SK-N-SH (cell line): Measurements from ENCODE around the gene RFT1. TPM values are rescaled to one million over a fixed set of nuclear protein-coding genes. Genes with fewer than 3 reads are reported as not detected.

ENCODE experiments used
- CTCF ChIA-PET: fragments of 300-600, 350-600 bp; formaldehyde crosslinking; extraction: SDS; loops from one replicate; lab custom pipeline; 2021; lab: Yijun Ruan, JAX
- POLR2A ChIA-PET: fragments of 350-600 bp; sonication (Branson Sonifier 250); formaldehyde crosslinking; extraction: SDS; loops from one replicate; lab custom pipeline; 2020; ENCODE audit warnings: antibody characterized with exemption, inconsistent platforms; lab: Yijun Ruan, JAX
- DNase-seq: peaks from one replicate; pipeline ENCODE4 v3.0.0; 2012
- H2AFZ ChIP-seq: fragments of 200-600 bp; sonication (generic); 2 replicates; pipeline ENCODE4 v1.8.1; 2016; ENCODE audit warnings: antibody characterized with exemption, mild to moderate bottlenecking, low read depth
- H3F3A ChIP-seq: fragments of 200-600 bp; sonication (generic); replicated peaks from 2 replicates; pipeline ENCODE3; 2016; ENCODE audit warnings: antibody characterized with exemption, mild to moderate bottlenecking; ENCODE audit not compliant: insufficient read depth
- H3K27ac ChIP-seq, 2 experiments: fragments of 200-500 bp in 1 of 2; fragments of 200-600 bp in 1 of 2; sonication (Bioruptor generic) in 1 of 2; sonication (generic), shearing (Covaris generic) in 1 of 2; 2 replicates each; pipeline versions ENCODE4 v1.5.1 to v1.6.1; 2014 to 2016; ENCODE audit warnings: low read depth in 2 of 2, inconsistent platforms in 1 of 2, low read length in 1 of 2, mild to moderate bottlenecking in 1 of 2, mixed read lengths in 1 of 2
- H3K27me3 ChIP-seq: fragments of 200-600 bp; sonication (generic), shearing (Covaris generic); 2 replicates; pipeline ENCODE4 v1.6.1; 2016; ENCODE audit warnings: mixed run types; ENCODE audit not compliant: insufficient read depth
- H3K36me3 ChIP-seq, 2 experiments: fragments of 200-500 bp in 1 of 2; fragments of 200-600 bp in 1 of 2; sonication (Bioruptor generic) in 1 of 2; sonication (generic) in 1 of 2; replicated peaks in 1 of 2; 2 replicates each; pipeline versions ENCODE3 to v1.5.1; 2014 to 2016; ENCODE audit warnings: low read length in 1 of 2, mild to moderate bottlenecking in 1 of 2; ENCODE audit not compliant: insufficient read depth in 2 of 2, control insufficient read depth in 1 of 2
- H3K4me1 ChIP-seq, 2 experiments: fragments of 200-500 bp in 1 of 2; fragments of 200-600 bp in 1 of 2; sonication (Bioruptor generic) in 1 of 2; sonication (generic), shearing (Covaris generic) in 1 of 2; 2 replicates each; pipeline versions ENCODE4 v1.5.1 to v1.6.1; 2014 to 2016; ENCODE audit warnings: low read depth in 1 of 2, low read length in 1 of 2, mixed run types in 1 of 2; ENCODE audit not compliant: insufficient read depth in 2 of 2, control insufficient read depth in 1 of 2
- H3K4me2 ChIP-seq: fragments of 200-600 bp; sonication (generic), shearing (Covaris generic); 2 replicates; pipeline ENCODE4 v1.6.1; 2017; ENCODE audit warnings: mixed run types
- H3K4me3 ChIP-seq, 2 experiments: fragments of 200-500 bp in 1 of 2; fragments of 200-600 bp in 1 of 2; sonication (Bioruptor generic) in 1 of 2; sonication (generic), shearing (Covaris generic) in 1 of 2; 2 replicates each; pipeline versions ENCODE4 v1.5.1 to v1.8.1; 2014 to 2016; ENCODE audit warnings: low read depth in 2 of 2, inconsistent platforms in 1 of 2, low read length in 1 of 2, mild to moderate bottlenecking in 1 of 2, mixed read lengths in 1 of 2, moderate library complexity in 1 of 2
- H3K79me2 ChIP-seq: fragments of 200-600 bp; sonication (generic); 2 replicates; pipeline ENCODE4 v1.8.1; 2017; ENCODE audit warnings: mild to moderate bottlenecking; ENCODE audit not compliant: insufficient read depth
- H3K9ac ChIP-seq: fragments of 200-600 bp; sonication (generic); 2 replicates; pipeline ENCODE4 v1.6.1; 2017; ENCODE audit warnings: mixed run types
- H3K9me2 ChIP-seq: fragments of 200-600 bp; sonication (generic); 2 replicates; pipeline ENCODE4 v1.6.1; 2017; ENCODE audit warnings: mixed run types
- H3K9me3 ChIP-seq: fragments of 200-600 bp; sonication (generic); 2 replicates; pipeline ENCODE4 v1.6.1; 2017; ENCODE audit warnings: mixed run types, mild to moderate bottlenecking, moderate library complexity
- H4K20me1 ChIP-seq: fragments of 200-600 bp; sonication (generic); 2 replicates; pipeline ENCODE4 v1.6.1; 2017; ENCODE audit warnings: mild to moderate bottlenecking, mixed run types; ENCODE audit not compliant: insufficient read depth
- CHD2 ChIP-seq: fragments of 150-350 bp; IDR thresholded peaks from 2 replicates; pipeline ENCODE4 v1.6.1; 2018; ENCODE audit warnings: low read length; ENCODE audit not compliant: partially characterized antibody
- GABPA ChIP-seq: IDR thresholded peaks from 2 replicates; pipeline ENCODE4 v1.4.0; 2012; ENCODE audit warnings: low read depth, mild to moderate bottlenecking
- GATA2 ChIP-seq: sonication (generic); formaldehyde crosslinking; IDR thresholded peaks from 2 replicates; pipeline ENCODE4 v1.5.0; 2020; ENCODE audit warnings: mild to moderate bottlenecking, missing genetic modification reagents
- JUND ChIP-seq: IDR thresholded peaks from 2 replicates; pipeline ENCODE4 v1.4.0; 2012
- MEF2A ChIP-seq: IDR thresholded peaks from 2 replicates; pipeline ENCODE4 v1.4.0; 2012; ENCODE audit warnings: low read depth, borderline replicate concordance
- MXI1 ChIP-seq: IDR thresholded peaks from 2 replicates; pipeline ENCODE4 v1.6.1; 2012; ENCODE audit warnings: mild to moderate bottlenecking, low read depth, low read length, improper control_type of control experiment
- RAD21 ChIP-seq: IDR thresholded peaks from 2 replicates; pipeline ENCODE4 v1.6.1; 2012; ENCODE audit warnings: mild to moderate bottlenecking, low read length
- RFX5 ChIP-seq: IDR thresholded peaks from 2 replicates; pipeline ENCODE4 v1.6.1; 2012; ENCODE audit warnings: mild to moderate bottlenecking, improper control_type of control experiment, low read length
- SIN3A ChIP-seq: IDR thresholded peaks from 2 replicates; pipeline ENCODE4 v1.6.1; 2012; ENCODE audit warnings: low read depth, mild to moderate bottlenecking, low read length, moderate library complexity, borderline replicate concordance
- TAF1 ChIP-seq: IDR thresholded peaks from 2 replicates; pipeline ENCODE4 v1.6.1; 2012; ENCODE audit warnings: low read depth, mild to moderate bottlenecking, low read length, moderate library complexity, borderline replicate concordance
- TEAD4 ChIP-seq: IDR thresholded peaks from 2 replicates; pipeline ENCODE4 v1.4.0; 2012; ENCODE audit warnings: mild to moderate bottlenecking, borderline replicate concordance; ENCODE audit not compliant: insufficient read depth
- USF1 ChIP-seq: IDR thresholded peaks from 2 replicates; pipeline ENCODE4 v1.4.0; 2012; ENCODE audit warnings: low read depth, borderline replicate concordance
- USF2 ChIP-seq: fragments of 150-350 bp; IDR thresholded peaks from 2 replicates; pipeline ENCODE4 v1.6.1; 2017; ENCODE audit warnings: antibody characterized with exemption, low read length, low read depth, borderline replicate concordance
- ZBTB33 ChIP-seq: IDR thresholded peaks from 2 replicates; pipeline ENCODE4 v1.4.0; 2012; ENCODE audit warnings: low read depth, borderline replicate concordance
- WGBS: methylation state at CpG from one replicate; pipeline ENCODE4 v1.1.6; 2017; ENCODE audit warnings: low lambda C conversion rate; 5-methylcytosine and 5-hydroxymethylcytosine counted together
- polyA plus RNA-seq, 3 experiments: library from polyadenylated mRNA; depleted of rRNA; stranded (reverse); fragments of >200 nt; gene quantifications; 2 replicates each; pipeline ENCODE4 v1.2.3, GENCODE V29; 2012
- TF ChIP-seq, protein P1 (sequence below): fragments of 200-600 bp; sonication (generic); IDR thresholded peaks from 2 replicates; pipeline ENCODE4 v1.6.1; 2017; ENCODE audit warnings: antibody characterized with exemption, mild to moderate bottlenecking, moderate library complexity
- TF ChIP-seq, protein P2 (sequence below): IDR thresholded peaks from 2 replicates; pipeline ENCODE4; 2012

Gene RFT1
- polyA plus RNA-seq, 1 of the 3 experiments (the other 2 are of a cell fraction) = 13.8 TPM

DNA sequence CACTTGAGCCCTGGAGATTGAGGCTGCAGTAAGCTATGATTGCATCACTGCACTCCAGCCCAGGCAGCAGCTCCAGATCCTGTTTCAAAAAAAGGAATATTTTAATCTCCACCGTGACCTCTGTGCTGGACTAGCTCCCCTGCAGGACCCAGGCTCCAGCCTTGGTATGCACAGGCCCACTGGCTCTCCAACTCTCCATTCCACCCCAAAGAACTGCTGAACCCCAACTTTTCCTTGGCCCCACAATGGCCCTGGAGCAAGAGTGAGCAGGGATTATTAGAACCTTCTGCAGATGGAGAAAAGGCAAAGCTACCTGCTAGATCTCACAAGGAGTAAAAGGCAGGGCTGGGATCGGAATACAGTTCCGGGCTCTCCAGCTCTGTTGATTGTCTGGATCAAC lies 51.6 kb downstream of the RFT1 start:
- no peaks in the 10 kb centered on the region for H3K9me3 ChIP-seq
- ChIA-PET CTCF (interaction anchor here (1.4 to 2.5 kb wide), 2 partner anchors 21 to 144 kb away, joined by 5 read pairs; no protein-coding TSS in a partner anchor), POLR2A (no interaction called here)
- H3K36me3 ChIP-seq = no peaks in the 10 kb centered on the region
- H3F3A ChIP-seq = no peaks in the 10 kb centered on the region
- H3K4me2 ChIP-seq = no peak overlapping the region
- no peak overlapping the region for H3K4me3 ChIP-seq
- H3K9me2 ChIP-seq = no peaks in the 10 kb centered on the region
- no peak overlapping the region for H3K27ac ChIP-seq
- no peak for DNase-seq
- peaks cover 0 to 11% of the 10 kb centered on the region in 2 experiments; a peak in 1 of 4 replicates for H3K4me1 ChIP-seq
- H3K79me2 ChIP-seq = no peaks in the 10 kb centered on the region
- no peak overlapping the region for H2AFZ ChIP-seq
- no peaks in the 10 kb centered on the region for H4K20me1 ChIP-seq
- no peak overlapping the region for H3K9ac ChIP-seq
- H3K27me3 ChIP-seq = no peaks in the 10 kb centered on the region
- WGBS = 70% methylated on average over 2 of the region's 3 CpGs
- TF ChIP-seq, protein P1, sequence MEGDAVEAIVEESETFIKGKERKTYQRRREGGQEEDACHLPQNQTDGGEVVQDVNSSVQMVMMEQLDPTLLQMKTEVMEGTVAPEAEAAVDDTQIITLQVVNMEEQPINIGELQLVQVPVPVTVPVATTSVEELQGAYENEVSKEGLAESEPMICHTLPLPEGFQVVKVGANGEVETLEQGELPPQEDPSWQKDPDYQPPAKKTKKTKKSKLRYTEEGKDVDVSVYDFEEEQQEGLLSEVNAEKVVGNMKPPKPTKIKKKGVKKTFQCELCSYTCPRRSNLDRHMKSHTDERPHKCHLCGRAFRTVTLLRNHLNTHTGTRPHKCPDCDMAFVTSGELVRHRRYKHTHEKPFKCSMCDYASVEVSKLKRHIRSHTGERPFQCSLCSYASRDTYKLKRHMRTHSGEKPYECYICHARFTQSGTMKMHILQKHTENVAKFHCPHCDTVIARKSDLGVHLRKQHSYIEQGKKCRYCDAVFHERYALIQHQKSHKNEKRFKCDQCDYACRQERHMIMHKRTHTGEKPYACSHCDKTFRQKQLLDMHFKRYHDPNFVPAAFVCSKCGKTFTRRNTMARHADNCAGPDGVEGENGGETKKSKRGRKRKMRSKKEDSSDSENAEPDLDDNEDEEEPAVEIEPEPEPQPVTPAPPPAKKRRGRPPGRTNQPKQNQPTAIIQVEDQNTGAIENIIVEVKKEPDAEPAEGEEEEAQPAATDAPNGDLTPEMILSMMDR = no peak
- no peak for TF ChIP-seq GABPA
- no peak for TF ChIP-seq USF1
- no peak for TF ChIP-seq TEAD4
- TF ChIP-seq GATA2 = no peak
- no peak for TF ChIP-seq JUND
- TF ChIP-seq MEF2A = no peak
- TF ChIP-seq TAF1 = no peak
- TF ChIP-seq RAD21 = no peak
- TF ChIP-seq MXI1 = no peak
- TF ChIP-seq SIN3A = no peak
- TF ChIP-seq, protein P2, sequence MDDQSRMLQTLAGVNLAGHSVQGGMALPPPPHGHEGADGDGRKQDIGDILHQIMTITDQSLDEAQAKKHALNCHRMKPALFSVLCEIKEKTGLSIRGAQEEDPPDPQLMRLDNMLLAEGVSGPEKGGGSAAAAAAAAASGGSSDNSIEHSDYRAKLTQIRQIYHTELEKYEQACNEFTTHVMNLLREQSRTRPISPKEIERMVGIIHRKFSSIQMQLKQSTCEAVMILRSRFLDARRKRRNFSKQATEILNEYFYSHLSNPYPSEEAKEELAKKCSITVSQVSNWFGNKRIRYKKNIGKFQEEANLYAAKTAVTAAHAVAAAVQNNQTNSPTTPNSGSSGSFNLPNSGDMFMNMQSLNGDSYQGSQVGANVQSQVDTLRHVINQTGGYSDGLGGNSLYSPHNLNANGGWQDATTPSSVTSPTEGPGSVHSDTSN = no peak
- no peak for TF ChIP-seq USF2
- TF ChIP-seq RFX5 = no peak
- TF ChIP-seq CHD2 = no peak
- TF ChIP-seq ZBTB33 = no peak
